HepG2 (cell line): ENCODE results near the gene LOXL3. TPM values are rescaled to one million over a fixed set of nuclear protein-coding genes. Genes with fewer than 3 reads are reported as not detected.
A peak's percentile ranks its signal among the peaks of the same experiment; 100 is the strongest.

ENCODE experiments used
- ETV6 ChIP-seq: sonication (generic); formaldehyde crosslinking; conservative IDR thresholded peaks from 2 replicates; pipeline ENCODE4 v1.4.0; 2020; ENCODE audit warnings: missing genetic modification reagents
- FOSL1 ChIP-seq: sonication (generic); formaldehyde crosslinking; IDR thresholded peaks from 2 replicates; pipeline ENCODE4 v1.9.0; 2021; ENCODE audit warnings: missing genetic modification reagents, borderline replicate concordance
- FOXM1 ChIP-seq: sonication (generic); formaldehyde crosslinking; IDR thresholded peaks from 2 replicates; pipeline ENCODE4 v1.5.0; 2020; ENCODE audit warnings: missing genetic modification reagents
- HNF4G ChIP-seq, 2 experiments: sonication (generic) in 1 of 2; formaldehyde crosslinking in 1 of 2; IDR thresholded peaks; 2 replicates each; pipeline versions ENCODE4 v1.4.0 to v1.6.1; 2011 to 2020; ENCODE audit warnings: borderline replicate concordance in 2 of 2, low read depth in 2 of 2, mild to moderate bottlenecking in 2 of 2, low read length in 1 of 2, missing genetic modification reagents in 1 of 2, moderate library complexity in 1 of 2
- LRRFIP1 ChIP-seq: sonication (generic); formaldehyde crosslinking; conservative IDR thresholded peaks from 2 replicates; pipeline ENCODE4 v1.4.0; 2020; ENCODE audit warnings: missing genetic modification reagents
- MAFK ChIP-seq, 2 experiments: IDR thresholded peaks in 1 of 2; conservative IDR thresholded peaks in 1 of 2; 2 replicates each; pipeline ENCODE4 v1.6.1; 2011; ENCODE audit warnings: improper control_type of control experiment in 2 of 2, low read length in 2 of 2
- SRSF9 ChIP-seq: fragments of 200-400 bp; formaldehyde crosslinking; IDR thresholded peaks from 2 replicates; pipeline ENCODE4 v1.6.1; 2018; ENCODE audit warnings: borderline replicate concordance, mild to moderate bottlenecking, low read depth, low read length; ENCODE audit not compliant: insufficient read depth, poor library complexity, severe bottlenecking
- ZFX ChIP-seq: sonication (generic); formaldehyde crosslinking; IDR thresholded peaks from 2 replicates; pipeline ENCODE4 v1.4.0; 2020; ENCODE audit warnings: mild to moderate bottlenecking, low read depth, missing genetic modification reagents, moderate library complexity
- ZNF121 ChIP-seq: sonication (generic); formaldehyde crosslinking; IDR thresholded peaks from 2 replicates; pipeline ENCODE4 v1.5.0; 2020; ENCODE audit warnings: mild to moderate bottlenecking, missing genetic modification reagents
- ZNF235 ChIP-seq: sonication (generic); formaldehyde crosslinking; IDR thresholded peaks from 2 replicates; pipeline ENCODE4 v1.8.1; 2023; ENCODE audit warnings: mild to moderate bottlenecking, missing genetic modification reagents, borderline replicate concordance
- polyA plus RNA-seq, 8 experiments: library from polyadenylated mRNA; depleted of rRNA in 3 of 8; stranded (reverse) in 7 of 8; unstranded in 1 of 8; fragments of >200 nt; fragmentation: Illumina TruSeq in 4 of 8; extraction: Trizol in 4 of 8; gene quantifications; 2 replicates each; pipeline versions ENCODE4 v1.2.1 to v1.2.3, GENCODE V29; 2011 to 2016; ENCODE audit warnings: low read depth in 4 of 8, missing spikeins in 1 of 8, mixed read lengths in 1 of 8; ENCODE audit not compliant: insufficient read depth in 1 of 8
- total RNA-seq, 5 experiments: library from RNA; depleted of rRNA; stranded (reverse); fragments of >200 nt; fragmentation: Illumina TruSeq; extraction: Trizol; gene quantifications; 2 replicates each; pipeline ENCODE4 v1.2.3, GENCODE V29; 2016; ENCODE audit warnings: low read depth in 1 of 5
- TF ChIP-seq, protein P1 (sequence below), 2 experiments: fragments of 450-650 bp in 1 of 2; sonication (generic) in 1 of 2; formaldehyde crosslinking in 1 of 2; IDR thresholded peaks; 2 replicates each; pipeline versions ENCODE4 v1.6.1 to v1.8.0; 2016 to 2022; ENCODE audit warnings: antibody characterized with exemption in 1 of 2, mild to moderate bottlenecking in 1 of 2, missing genetic modification reagents in 1 of 2

LOXL3 gene
- total and polyA plus RNA-seq, 2 of the 13 experiments (the other 11 are each of a cell fraction or from before 2014, with no cell fraction given) = 0.55 to 6.5 TPM

GRCh38 chr2:74553892-74554819 lies at the start of gene LOXL3, which contains the start of gene DOK1 (continued):
- 0 out of 2 replicates have a peak, but pooled peaks have one; percentile 79 for TF ChIP-seq ZNF235 (CRISPR knock-in tag)
- no peak for TF ChIP-seq ETV6 (CRISPR knock-in tag)
- peak; percentile 60; the same call in 1 of the 2 replicates for TF ChIP-seq ZFX (CRISPR knock-in tag)
- TF ChIP-seq FOXM1 (CRISPR knock-in tag) = no peak
- peak; percentile 99 for TF ChIP-seq MAFK (conservative IDR thresholded peaks at IDR 0.05 in 1 of 2, IDR thresholded peaks at IDR 0.05 in 1 of 2; ENCODE audit: low read length in 2 of 2)
- TF ChIP-seq, protein P1, sequence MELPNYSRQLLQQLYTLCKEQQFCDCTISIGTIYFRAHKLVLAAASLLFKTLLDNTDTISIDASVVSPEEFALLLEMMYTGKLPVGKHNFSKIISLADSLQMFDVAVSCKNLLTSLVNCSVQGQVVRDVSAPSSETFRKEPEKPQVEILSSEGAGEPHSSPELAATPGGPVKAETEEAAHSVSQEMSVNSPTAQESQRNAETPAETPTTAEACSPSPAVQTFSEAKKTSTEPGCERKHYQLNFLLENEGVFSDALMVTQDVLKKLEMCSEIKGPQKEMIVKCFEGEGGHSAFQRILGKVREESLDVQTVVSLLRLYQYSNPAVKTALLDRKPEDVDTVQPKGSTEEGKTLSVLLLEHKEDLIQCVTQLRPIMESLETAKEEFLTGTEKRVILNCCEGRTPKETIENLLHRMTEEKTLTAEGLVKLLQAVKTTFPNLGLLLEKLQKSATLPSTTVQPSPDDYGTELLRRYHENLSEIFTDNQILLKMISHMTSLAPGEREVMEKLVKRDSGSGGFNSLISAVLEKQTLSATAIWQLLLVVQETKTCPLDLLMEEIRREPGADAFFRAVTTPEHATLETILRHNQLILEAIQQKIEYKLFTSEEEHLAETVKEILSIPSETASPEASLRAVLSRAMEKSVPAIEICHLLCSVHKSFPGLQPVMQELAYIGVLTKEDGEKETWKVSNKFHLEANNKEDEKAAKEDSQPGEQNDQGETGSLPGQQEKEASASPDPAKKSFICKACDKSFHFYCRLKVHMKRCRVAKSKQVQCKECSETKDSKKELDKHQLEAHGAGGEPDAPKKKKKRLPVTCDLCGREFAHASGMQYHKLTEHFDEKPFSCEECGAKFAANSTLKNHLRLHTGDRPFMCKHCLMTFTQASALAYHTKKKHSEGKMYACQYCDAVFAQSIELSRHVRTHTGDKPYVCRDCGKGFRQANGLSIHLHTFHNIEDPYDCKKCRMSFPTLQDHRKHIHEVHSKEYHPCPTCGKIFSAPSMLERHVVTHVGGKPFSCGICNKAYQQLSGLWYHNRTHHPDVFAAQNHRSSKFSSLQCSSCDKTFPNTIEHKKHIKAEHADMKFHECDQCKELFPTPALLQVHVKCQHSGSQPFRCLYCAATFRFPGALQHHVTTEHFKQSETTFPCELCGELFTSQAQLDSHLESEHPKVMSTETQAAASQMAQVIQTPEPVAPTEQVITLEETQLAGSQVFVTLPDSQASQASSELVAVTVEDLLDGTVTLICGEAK (IDR thresholded peaks at IDR 0.05) = no peak
- TF ChIP-seq, protein P1 (CRISPR knock-in tag; IDR thresholded peaks at IDR 0.05) = no peak
- no peak for TF ChIP-seq SRSF9
- TF ChIP-seq HNF4G (IDR thresholded peaks at IDR 0.05; ENCODE audit: borderline replicate concordance, low read depth, low read length) = no peak
- TF ChIP-seq HNF4G (CRISPR knock-in tag; IDR thresholded peaks at IDR 0.05; ENCODE audit: borderline replicate concordance, low read depth) = no peak
- no peak for TF ChIP-seq FOSL1 (CRISPR knock-in tag)
- TF ChIP-seq ZNF121 (CRISPR knock-in tag) = no peak
- no peak for TF ChIP-seq LRRFIP1
